Uterus (tissue), 4 donors: ENCODE measurements around the gene LTBP2. TPM values are rescaled to one million over a fixed set of nuclear protein-coding genes. Genes with fewer than 3 reads are reported as not detected.

Source experiments
- DNase-seq, 2 donors: peaks; one replicate each; pipeline ENCODE4 v3.0.0-alpha.2; 2019 to 2020
- H3K27ac ChIP-seq, 2 donors: fragments of 200-600 bp; sonication (generic); 1 replicate in 1 of 2; 2 replicates in 1 of 2; pipeline ENCODE4 v1.5.1; 2016 to 2018
- H3K27me3 ChIP-seq, 2 donors: fragments of 200-600 bp; sonication (generic); one replicate each; pipeline ENCODE4 v1.5.1; 2018 to 2019; ENCODE audit warnings: control low read depth in 1 of 2
- H3K36me3 ChIP-seq, 2 donors: fragments of 200-600 bp; sonication (generic); one replicate each; pipeline ENCODE4 v1.5.1; 2019; ENCODE audit warnings: control low read depth in 1 of 2
- H3K4me1 ChIP-seq, 2 donors: fragments of 200-600 bp; sonication (generic); one replicate each; pipeline ENCODE4 v1.5.1; 2018 to 2019; ENCODE audit warnings: control low read depth in 1 of 2
- H3K4me3 ChIP-seq, 2 donors: fragments of 200-600 bp; sonication (generic); 1 replicate in 1 of 2; 2 replicates in 1 of 2; pipeline ENCODE4 v1.5.1; 2018 to 2019; ENCODE audit warnings: mild to moderate bottlenecking in 1 of 2
- H3K9me3 ChIP-seq, 2 donors: fragments of 200-600 bp; sonication (generic); one replicate each; pipeline ENCODE4 v1.5.1; 2019; ENCODE audit warnings: control low read depth in 1 of 2
- CTCF ChIP-seq, 4 experiments: fragments of 200-600 bp in 2 of 4; fragments of 450-650 bp in 2 of 4; sonication (generic) in 2 of 4; IDR thresholded peaks; one replicate each; pipeline ENCODE4 v1.5.1; 2016 to 2019; ENCODE audit warnings: antibody characterized with exemption in 4 of 4, mild to moderate bottlenecking in 2 of 4, moderate library complexity in 1 of 4
- POLR2A ChIP-seq, 2 donors: fragments of 450-650 bp; IDR thresholded peaks; one replicate each; pipeline ENCODE4 v1.6.1; 2016; ENCODE audit warnings: antibody characterized with exemption in 2 of 2, mild to moderate bottlenecking in 1 of 2, moderate library complexity in 1 of 2
- intact Hi-C: fragments of 100-400 bp; cut with DNase I; formaldehyde crosslinking; loops from one replicate; pipeline ENCODE4 v1.15.1; 2023; ENCODE audit warnings: low total_unique reads
- total RNA-seq, 4 donors: library from RNA; depleted of rRNA in 3 of 4; stranded (reverse); fragments of >200 nt in 3 of 4; gene quantifications; one replicate each; pipeline versions ENCODE4 v1.1.0 to v1.2.4, GENCODE V29; 2014 to 2023
- donor health status: DM: yes; HTN: yes; CAD: no.

Gene LTBP2
- total RNA-seq, 4 donors from 2014 or later, result 18.8 to 70.6 (median 35.1) TPM

DNA sequence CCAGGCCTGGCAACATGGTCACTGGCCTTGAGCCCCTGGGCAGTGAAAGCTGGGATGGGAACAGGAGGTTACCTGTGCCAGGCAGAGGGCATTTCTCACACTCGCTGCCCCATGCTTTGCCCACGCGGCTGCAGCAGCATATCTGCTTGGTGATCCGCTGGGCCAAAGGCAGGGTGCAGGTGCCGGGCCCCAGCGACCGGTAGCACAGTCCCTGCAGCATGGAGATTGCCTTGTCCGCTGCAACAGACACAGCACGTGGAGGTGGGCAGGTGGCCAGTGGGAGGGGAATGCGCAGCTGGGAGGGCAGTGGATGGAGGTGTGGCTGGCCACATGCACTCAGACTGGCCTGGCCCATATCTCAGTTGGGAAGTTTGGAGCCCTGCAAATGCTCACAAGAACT, 83.2 kb downstream of the LTBP2 start:
- TF ChIP-seq CTCF (IDR thresholded peaks at IDR 0.05) (no peak), POLR2A (IDR thresholded peaks at IDR 0.05) (no peak)
- no peak overlapping the region for H3K4me3 ChIP-seq
- intact Hi-C loops, result no loop called here
- no peaks in the 10 kb centered on the region for H3K9me3 ChIP-seq
- H3K36me3 ChIP-seq, result no peaks in the 10 kb centered on the region
- H3K4me1 ChIP-seq, result no peaks in the 10 kb centered on the region
- DNase-seq, result no peak
- no peak overlapping the region for H3K27ac ChIP-seq
- H3K27me3 ChIP-seq, result no peaks in the 10 kb centered on the region

GRCh38 chr14:74528406-74528805, 83.6 kb downstream of the LTBP2 start:
- no peaks in the 10 kb centered on the region for H3K36me3 ChIP-seq
- H3K9me3 ChIP-seq, result no peaks in the 10 kb centered on the region
- no peaks in the 10 kb centered on the region for H3K27me3 ChIP-seq
- intact Hi-C loops, result no loop called here
- DNase-seq, result no peak
- no peak for TF ChIP-seq CTCF (IDR thresholded peaks at IDR 0.05)
- TF ChIP-seq POLR2A (IDR thresholded peaks at IDR 0.05), result no peak
- H3K4me3 ChIP-seq, result no peak overlapping the region
- no peak overlapping the region for H3K27ac ChIP-seq
- H3K4me1 ChIP-seq, result no peaks in the 10 kb centered on the region

DNA sequence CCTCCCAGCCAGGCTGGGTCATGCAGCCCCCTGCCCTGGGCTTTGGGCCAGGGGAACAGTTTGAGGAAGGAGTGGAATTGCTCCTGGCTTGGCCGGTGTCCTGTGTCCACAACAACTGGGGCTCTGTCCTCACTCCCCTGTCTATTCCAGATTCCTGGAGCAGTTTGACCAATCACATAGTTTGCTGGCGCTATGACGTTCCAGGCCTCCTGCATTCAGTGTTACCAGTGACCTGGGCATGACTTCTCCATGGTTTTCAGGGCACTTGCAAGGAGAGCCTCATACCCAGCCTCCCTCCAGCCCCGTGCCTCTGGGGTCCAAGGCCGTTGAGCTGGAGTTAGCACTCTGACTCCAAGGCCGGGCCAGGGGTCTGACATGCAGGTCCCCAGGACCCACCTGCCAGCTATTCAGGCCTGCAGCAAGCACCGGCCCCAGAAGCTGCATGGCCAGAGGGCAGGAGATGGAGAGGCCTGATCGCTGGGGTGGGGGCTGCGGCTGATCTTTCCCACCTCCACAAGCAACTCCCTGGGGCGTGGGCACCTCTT, 84.2 kb downstream of the LTBP2 start:
- Histone ChIP-seq H3K27ac (no peak overlapping the region), H3K27me3 (no peaks in the 10 kb centered on the region), H3K36me3 (no peaks in the 10 kb centered on the region), H3K4me3 (no peak overlapping the region), H3K4me1 (no peaks in the 10 kb centered on the region), H3K9me3 (no peaks in the 10 kb centered on the region)
- TF ChIP-seq POLR2A (IDR thresholded peaks at IDR 0.05), result no peak
- TF ChIP-seq CTCF (IDR thresholded peaks at IDR 0.05), result no peak
- DNase-seq, result no peak
- intact Hi-C loops, result no loop called here

GRCh38 chr14:74526854-74527585, 85.0 kb downstream of the LTBP2 start:
- DNase-seq, result no peak
- Histone ChIP-seq H3K27me3 (no peaks in the 10 kb centered on the region), H3K4me1 (no peaks in the 10 kb centered on the region), H3K27ac (no peak overlapping the region), H3K4me3 (no peak overlapping the region), H3K36me3 (no peaks in the 10 kb centered on the region), H3K9me3 (no peaks in the 10 kb centered on the region)
- no peak for TF ChIP-seq POLR2A (IDR thresholded peaks at IDR 0.05)
- no peak for TF ChIP-seq CTCF (IDR thresholded peaks at IDR 0.05)
- intact Hi-C loops, result no loop called here

- H3K27ac ChIP-seq, result no peak overlapping the region
- intact Hi-C loops, result no loop called here
Measured at GRCh38 chr14:74525361-74525851, 86.6 kb downstream of the LTBP2 start.

More at GRCh38 chr14:74525361-74525851, 86.6 kb downstream of the LTBP2 start:
- no peak for DNase-seq
- no peak overlapping the region for H3K4me3 ChIP-seq
- no peaks in the 10 kb centered on the region for H3K4me1 ChIP-seq
- H3K36me3 ChIP-seq, result no peaks in the 10 kb centered on the region
- TF ChIP-seq CTCF (IDR thresholded peaks at IDR 0.05) (no peak), POLR2A (IDR thresholded peaks at IDR 0.05) (no peak)
- no peaks in the 10 kb centered on the region for H3K9me3 ChIP-seq
- no peaks in the 10 kb centered on the region for H3K27me3 ChIP-seq
